Right lobe of liver (tissue), 4 donors: ENCODE data around the gene SAMD4A.

Experiments
- CTCF ChIP-seq, 4 donors: fragments of 200-600 bp in 3 of 4; fragments of 450-650 bp in 1 of 4; IDR thresholded peaks; one replicate each; pipeline versions ENCODE4 v1.5.1 to v1.8.0; 2016 to 2022; ENCODE audit warnings: antibody characterized with exemption in 4 of 4, mild to moderate bottlenecking in 2 of 4
- POLR2A ChIP-seq: fragments of 450-650 bp; IDR thresholded peaks from one replicate; pipeline ENCODE4 v1.6.1; 2017; ENCODE audit warnings: antibody characterized with exemption, mild to moderate bottlenecking
- donor health status: DM: no; HTN: no; CAD: no.
- donor health status: DM: no; HTN: no; CAD: no.
- donor health status: DM: no; HTN: yes; CAD: no.

- TF ChIP-seq POLR2A (no peak), CTCF (IDR thresholded peaks at IDR 0.05) (no peak)
Measured at GRCh38 chr14:54791001-54791400, 224.1 kb downstream of the SAMD4A start.
